Pons (tissue), 1 donor: ENCODE measurements around the gene TPO.
"Not testable (repeated sequence)": the region's sequence is repeated elsewhere in the genome, so short reads cannot be mapped to it uniquely, and the experiment has no call there.

Experiments
- DNase-seq: peaks from one replicate; pipeline ENCODE4 v3.0.0-alpha.2; 2016; ENCODE audit warnings: low spot score

TPO gene

DNA sequence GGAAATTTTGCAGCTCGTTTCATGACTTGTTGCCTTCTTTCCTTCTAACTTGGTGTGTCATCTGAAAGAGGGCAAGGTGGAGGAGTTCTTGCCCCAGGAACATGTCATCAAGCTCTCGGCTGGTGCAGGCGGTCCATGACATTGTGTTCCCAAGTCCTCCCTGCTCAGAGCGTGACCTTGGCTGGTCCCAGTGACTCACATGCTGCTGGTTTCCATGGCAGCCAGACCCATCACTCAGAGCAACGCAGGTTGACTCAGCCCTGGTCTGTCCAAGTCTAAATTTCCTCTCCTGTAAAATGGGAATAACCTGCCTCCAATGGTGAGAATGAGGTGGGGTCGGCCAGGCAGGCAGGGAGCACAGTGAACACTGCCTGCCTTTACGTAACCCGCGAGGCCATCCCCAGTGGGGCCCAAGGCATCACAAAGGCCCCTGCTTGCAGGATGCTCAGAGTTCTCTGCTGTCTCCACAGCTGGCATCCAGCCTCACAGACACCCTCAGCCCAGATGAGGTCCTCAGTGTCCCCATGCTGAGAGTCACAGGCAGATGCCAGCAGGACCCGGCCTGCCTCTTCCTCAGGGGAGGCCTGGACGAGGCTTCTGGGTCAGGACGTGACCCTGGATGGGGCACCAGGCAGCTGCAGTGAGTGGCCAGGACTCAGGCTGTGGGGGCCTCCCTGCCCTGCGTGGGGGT, 143.7 kb downstream of the TPO start:
- no peak for DNase-seq

DNA sequence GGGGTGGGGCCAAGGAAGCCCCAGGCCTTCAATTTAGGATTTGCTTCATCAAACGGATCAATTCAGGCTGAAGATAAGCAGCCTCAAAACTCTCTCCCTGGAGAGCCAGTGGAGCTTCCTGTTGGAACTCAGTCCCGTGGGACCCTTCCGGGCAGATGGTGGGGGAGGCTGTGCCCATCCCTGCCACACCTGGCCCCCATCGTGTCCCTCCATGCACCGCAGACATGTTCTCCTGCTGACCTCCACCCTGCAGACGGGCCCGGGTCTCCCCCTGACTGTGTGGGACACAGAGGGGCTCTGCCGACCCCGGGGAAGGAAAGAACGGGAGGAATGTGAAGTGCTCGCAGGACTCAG, 144.2 kb downstream of the TPO start:
- no peak for DNase-seq

DNA sequence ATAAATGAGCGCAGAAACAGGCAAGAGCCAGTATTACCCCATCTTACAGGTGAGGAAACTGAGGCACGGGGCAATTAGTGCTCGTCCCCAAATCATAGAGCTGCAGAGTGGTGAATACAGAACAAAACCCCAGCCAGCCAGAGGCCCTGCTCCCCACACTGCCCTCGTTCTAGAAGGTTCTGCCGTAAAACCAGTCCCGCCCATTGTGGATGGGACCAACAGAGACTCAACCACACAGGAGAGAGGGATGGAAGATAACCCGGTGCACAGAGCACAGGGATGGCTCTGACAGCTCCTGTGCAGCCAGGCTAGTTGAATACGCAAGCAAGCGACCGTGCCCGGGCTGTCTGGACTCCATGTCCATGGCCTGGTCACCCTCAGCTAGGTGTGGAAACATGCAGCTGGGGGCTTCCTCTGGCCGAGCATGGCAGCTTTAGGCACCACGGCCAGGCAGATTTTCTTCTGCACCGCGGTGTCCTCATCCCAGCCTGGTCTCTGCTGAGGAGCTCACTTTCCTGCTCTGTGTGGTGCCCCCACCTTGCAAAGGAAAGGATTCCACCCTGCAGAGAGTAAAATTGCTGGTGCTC, 146.4 kb downstream of the TPO start:
- DNase-seq: no peak

DNA sequence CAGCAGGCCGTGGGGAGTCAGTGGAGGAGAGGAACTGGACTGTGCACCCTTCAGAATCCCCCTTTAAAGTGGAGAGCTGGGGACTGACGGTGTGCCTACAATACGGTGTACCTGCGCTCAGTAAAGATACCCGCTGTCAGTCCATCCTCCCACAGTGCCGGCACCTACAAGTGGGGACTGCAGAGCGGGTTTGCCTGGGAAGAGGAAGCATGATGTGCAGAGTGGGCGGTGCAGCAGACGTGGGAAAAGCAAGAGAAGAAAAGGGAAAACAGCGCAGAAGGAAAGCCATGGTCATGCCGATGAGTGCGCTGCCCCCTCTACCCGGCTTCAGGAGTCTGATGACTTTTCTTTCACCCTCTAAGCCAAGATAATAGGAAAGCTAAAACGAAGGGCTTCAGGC, 148.0 kb downstream of the TPO start:
- DNase-seq: no peak

DNA sequence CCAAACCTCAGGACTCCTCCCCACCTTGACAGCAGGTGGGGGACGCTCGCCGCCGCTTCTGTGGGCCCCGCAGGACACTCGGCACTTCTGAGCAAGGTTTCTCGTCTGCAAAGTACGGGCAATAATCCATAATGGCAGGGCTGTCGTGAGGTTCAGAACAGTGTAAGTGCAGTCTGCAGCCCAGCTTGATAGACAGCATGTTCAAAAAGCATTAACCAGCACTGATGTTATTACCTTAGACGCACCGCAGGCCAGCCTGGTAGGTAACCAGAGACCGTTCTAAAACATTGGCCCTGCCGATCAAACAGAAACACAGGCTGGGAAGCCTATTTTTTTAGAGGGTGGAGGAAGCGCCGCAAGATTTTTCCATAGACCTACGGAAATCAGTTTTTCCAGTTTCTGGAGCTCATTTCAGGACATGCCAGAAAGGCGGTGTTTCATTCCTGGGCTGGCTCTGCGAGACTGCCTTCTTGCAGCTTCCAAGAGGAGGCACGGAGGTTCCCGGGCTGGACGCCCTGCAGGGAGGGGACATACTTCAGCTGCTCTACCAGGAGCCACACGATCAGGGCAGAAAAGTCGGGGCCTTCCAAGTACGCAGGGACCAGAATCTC, 148.7 kb downstream of the TPO start:
- no peak for DNase-seq

DNA sequence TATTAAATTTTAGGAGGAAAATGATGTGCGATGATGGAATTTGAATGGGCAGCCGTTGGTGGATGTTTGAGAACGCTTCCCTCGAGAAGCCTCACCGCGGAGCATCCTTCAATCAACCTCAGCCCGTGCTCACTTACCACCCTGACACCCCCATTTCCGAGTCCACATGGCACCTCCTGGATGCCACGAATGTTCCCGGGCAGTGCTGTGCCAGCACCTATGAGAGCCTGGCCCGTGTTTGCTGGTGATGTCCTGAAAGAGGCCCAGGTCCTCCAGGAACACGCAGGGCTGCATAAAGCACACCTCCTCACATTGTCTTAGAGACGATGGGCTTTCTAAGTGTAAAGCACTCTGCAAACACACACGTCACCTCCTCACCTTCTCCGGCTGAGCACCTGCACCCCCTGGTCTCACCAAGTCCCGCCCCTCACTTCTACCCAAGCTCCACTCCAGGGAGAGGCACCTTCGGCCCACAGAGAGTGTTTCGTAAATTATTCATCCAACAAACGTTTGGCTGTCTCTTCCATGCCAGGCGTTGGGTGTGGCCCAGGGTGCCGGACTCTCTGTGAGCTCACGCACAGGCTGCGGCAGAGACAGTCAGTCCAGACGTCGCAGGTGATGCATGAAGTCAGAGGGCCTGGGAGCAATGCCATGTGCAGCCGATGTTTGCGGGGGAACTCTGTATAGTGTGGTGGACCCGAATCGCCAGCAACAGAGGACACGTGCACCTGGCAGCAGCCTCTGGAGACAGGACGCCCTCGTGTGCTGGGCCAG, 150.0 kb downstream of the TPO start:
- DNase-seq: no peak

DNA sequence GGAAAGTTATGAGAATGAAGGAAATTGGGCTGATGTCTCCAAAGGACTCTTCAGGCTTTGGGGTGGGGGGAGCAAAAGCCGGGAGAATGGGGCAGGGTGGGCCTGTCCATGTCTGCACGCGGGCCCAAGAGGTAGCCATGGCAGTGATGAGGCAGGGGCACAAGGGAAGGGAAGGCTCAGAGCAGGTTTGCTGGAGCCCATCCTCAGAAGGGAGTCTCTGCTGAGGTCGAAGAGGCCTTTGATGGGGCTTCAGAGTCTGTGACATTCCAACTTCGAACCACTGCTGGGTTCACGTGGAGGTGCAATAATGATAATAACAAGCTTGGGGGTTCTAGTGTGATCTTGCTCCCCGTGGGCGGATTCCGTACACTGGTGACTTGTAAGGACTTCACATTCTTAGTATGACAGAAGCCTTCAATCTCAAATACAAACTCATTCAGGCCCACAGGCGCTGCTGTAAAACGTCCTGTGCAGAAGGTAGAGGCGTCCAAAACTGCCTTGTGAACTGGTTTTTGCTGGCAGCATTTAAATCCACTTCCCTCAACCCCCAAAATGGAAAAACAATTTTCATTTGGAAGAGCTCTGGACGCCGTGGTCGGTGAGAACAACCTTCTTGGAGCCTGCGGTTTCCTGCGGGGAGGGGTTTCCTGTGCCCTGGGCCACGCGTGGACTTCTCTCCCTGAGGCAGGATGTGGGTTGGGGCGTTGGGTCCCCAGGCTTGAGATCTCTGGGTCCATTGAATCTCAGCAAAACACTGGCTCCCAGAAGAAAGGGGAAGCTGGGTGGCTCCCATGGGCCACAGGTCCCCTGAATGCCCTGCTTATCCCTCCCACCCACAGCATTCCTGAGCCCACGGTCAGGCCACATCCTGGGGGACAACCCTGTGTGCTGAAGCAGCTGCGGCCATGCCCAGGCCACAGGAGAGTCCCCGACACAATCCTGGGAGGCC, 151.0 kb downstream of the TPO start:
- no peak for DNase-seq

DNA sequence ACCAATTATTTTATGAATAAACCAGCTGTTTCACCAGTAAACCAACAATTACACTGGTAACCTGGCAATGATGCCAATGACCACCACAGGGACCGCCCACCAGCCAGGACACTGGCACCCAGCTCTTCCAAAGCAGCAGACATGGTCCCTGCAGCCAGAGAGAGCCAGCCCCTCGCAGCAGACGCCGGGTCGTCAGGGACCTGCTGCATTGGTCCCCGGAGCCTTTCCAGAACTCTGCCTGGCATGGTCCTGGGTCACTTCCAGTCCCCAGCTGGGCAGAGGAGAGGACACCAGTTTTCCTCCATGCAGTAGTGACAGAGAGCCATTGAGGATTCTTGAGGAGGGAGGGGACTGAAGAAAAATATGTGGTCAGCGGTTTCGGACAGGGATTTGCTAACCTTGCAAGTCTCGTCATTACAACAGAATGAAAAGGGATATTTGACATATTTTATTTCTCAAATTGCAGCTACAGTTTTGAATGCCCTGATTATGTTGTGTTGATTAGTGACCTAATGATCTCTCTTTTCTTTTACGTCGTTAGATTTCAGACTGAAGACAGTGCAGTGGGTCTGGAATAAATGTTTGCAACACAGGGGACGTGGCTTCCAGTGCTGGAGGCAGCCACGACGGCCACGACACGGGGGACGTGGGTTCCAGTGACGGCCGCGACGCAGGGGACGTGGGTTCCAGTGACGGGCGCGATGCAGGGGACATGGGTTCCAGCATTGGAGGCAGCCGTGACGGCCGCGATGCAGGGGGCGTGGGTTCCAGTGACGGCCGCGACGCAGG, 154.5 kb downstream of the TPO start:
- DNase-seq: no peak

DNA sequence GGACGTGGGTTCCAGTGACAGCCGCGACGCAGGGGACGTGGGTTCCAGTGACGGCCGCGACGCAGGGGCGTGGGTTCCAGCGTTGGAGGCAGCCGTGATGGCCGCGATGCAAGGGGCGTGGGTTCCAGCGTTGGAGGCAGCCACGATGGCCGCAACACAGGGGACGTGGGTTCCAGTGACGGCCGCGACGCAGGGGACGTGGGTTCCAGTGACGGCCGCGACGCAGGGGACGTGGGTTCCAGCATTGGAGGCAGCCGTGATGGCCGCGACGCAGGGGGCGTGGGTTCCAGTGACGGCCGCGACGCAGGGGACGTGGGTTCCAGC, 155.0 kb downstream of the TPO start:
- DNase-seq: not testable (repeated sequence)

DNA sequence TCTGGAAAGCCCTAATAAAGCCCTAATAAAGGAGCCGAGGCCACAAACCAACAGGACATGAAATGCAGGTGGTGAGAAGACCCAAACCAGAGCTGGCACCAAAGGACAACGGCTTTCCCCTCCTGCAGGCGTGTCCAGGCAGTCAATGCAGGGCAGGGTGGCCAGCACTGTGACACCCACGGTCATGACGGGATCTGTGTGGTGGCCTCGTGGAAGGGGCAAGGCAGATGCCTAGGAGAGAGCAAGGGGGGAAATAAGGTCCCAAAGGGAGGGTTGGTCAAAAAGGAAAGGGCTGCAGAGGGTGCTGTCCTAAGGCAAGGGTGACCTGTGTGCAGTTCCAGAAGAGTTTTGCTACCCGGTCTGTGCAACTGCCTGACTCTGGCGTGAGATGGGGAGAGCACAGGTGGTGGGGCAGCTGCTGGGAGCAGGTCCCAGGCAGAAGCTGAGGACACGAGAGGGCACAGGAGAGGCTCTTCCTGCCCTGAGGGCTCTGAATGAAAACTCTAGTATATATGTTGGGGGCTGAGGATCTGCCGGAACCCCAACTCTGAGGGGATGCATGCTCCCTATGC, 156.7 kb downstream of the TPO start:
- DNase-seq: no peak

DNA sequence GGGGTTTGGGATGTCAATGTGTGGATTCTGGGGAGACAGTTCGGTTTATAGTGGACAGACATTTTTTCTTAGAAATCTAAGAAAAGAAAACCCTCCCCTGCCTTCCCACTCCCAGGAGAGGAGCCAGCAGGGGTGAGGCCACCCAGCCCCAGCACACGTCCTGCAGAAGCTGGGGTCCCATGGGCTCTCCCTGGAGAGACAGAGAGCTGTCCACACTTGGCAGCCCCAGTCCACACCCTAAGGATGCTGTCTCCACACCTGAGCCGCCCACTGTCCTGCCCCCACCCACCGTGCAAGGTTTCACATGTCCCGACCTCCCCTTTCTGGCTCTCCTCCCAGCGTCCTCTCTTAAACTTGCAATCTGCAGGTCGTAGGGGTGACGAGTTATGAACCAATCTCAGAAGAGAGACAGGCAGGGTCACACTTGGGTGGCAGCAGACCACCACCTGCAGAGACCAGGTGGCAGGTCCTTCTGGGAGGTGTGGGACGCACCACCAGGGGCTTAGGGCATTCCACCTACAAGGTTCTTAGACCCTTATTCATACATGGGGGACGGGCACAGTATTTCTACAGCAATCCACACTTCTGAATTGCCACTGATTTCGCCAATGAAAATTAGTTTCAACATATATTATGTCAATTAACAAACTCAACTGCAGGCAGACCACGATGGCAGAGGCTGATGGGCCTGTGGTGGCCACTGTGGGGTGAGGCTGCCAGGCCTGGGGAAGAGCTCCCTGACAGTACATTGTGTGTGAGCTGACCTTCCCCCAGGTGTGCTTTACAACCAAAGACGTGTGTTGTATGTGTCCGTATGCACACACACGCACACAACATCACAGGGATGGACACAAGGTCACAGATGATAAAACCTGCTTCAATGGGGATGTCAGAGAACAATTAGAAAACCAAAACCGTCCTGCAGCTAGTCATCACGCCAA, 158.5 kb downstream of the TPO start:
- no peak for DNase-seq

DNA sequence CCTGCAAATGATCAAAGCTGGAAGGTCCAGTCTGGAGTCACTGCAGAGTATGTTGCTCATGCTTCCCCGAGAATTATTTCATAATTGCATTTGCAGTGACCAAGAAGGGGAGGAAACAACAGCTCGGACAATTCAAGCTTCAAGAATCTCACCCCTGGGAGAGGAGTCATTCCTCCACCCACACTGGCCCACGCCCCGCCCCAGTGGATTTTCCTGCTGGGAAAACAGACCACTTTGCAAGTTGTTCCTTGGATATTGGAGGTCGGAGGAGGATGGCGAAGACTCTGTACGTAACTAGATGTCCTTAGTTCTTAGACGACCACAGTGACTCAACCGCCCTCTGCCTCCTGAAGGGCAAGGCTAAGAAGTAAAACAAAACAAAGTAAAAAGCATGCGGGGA, 159.4 kb downstream of the TPO start:
- no peak for DNase-seq

DNA sequence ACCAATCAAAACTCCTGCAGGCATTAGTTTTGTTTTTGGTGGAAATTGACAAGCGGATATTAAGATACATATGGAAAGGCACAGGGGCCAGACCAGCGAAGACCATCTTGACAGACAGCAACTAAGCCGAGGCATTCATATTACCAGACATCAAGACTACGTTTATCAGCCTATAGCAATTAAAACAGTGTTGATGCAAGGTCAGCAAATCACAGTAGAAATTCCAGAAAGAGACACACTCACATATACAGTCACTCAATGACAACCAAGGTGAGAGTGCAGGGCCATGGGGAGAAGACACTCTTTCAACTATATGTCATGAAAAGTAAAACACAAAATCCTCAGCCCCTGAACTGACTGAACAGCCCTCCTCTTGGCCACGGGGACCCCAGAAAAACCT, 164.6 kb downstream of the TPO start:
- DNase-seq: no peak

DNA sequence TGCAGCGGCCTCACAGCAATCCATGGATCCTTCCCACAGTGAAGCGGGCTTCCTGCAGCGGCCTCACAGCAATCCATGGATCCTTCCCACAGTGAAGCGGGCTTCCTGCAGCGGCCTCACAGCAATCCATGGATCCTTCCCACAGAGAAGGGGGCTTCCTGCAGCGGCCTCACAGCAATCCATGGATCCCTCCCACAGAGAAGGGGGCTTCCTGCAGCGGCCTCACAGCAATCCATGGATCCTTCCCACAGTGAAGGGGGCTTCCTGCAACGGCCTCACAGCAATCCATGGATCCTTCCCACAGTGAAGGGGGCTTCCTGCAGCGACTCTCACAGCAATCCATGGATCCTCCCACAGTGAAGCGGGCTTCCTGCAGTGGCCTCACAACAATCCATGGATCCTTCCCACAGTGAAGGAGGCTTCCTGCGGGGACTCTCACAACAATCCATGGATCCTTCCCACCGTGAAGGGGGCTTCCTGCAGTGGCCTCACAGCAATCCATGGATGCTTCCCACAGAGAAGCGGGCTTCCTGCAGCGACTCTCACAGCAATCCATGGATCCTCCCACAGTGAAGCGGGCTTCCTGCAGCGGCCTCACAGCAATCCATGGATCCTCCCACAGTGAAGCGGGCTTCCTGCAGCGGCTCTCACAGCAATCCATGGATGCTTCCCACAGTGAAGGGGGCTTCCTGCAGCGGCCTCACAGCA, 168.1 kb downstream of the TPO start:
- not testable (repeated sequence) for DNase-seq

DNA sequence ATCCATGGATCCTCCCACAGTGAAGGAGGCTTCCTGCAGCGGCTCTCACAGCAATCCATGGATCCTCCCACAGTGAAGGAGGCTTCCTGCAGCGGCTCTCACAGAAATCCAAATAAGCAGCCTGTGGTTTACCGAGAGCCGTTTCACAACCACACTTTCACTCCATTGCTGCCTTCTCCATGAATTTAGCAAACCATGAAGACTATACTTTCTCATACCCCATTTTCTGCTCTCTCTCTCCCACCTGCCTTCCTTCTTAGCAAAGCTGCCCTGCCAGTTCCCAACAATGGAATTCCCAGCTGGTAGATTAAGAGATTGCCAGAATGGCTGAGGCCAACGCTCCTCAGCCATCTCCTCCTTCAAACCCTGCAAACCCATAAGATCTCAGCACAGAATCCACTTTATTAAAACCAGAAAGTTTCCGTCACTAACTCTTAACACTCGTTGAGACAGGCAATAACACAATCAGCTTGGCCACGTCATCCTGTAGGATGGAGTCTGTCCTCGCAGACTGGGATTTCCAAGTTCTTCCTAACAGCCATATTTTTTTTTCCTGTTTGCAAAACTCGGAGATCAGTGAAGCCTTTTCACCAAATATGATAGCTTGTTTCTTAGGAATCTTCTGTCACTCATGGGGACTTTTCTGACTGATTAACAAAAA, 168.8 kb downstream of the TPO start:
- no peak for DNase-seq

DNA sequence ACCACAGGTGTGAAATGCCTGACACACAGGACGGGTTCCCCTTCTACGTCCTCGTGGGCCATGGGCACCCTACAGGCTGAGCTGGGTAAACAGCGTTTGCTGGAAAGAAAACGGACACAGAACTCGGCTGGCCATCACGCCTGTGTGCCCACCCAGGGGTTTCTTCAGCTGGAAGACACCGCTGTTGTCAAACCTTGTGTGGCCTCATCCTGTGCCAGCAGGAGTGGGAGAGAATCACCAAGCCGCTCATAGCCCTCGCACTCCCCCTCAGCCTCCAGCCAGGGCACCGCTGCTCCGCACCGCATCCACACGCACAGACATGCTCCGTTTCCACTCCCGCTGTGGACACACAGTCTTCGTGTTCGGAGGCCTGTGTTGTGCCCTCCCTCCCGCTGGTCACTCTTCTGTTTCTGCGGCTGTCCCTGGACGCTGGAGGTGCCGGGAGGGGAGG, 169.7 kb downstream of the TPO start:
- DNase-seq: no peak

DNA sequence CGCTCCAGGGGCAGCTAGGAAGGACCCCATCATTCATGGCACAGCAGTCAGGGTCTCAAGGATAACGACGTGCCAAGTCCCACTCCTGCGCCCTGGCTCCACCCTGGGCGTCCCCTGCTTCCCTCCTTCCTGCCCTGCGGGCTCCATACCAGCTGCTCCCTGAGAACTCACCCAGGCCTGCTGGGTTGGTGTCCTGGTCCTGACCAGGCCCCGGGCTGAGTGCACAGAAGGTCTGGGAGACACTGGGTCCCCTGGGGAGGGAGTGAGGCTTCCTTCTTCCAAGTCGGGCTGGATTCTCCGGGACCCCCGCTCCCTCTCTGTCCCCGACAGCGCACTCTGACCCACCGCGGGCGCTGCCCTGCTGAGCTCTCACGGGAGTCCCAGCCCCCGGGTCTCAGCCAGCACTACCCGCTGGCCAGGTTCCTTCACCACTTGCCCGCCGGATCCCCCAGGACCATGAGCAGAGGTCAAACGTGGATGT, 170.8 kb downstream of the TPO start:
- no peak for DNase-seq
